OCI-LY7 (cell line): ENCODE data around the gene TIMM50. TPM values are rescaled to one million over a fixed set of nuclear protein-coding genes. Genes with fewer than 3 reads are reported as not detected.

Experiments
- BruUV-seq: library from RNA; stranded (reverse); fragments of 400-500 nt; replicated peaks from 2 replicates; lab custom pipeline; 2021; lab: Mats Ljungman, UMichigan
- CTCF ChIA-PET: fragments of 300-600 bp; sonication (Branson Sonifier 250); formaldehyde crosslinking; loops from one replicate; lab custom pipeline; 2022; ENCODE audit warnings: antibody characterized with exemption; ENCODE audit not compliant: unreplicated experiment; lab: Charles Lee
- POLR2A ChIA-PET: fragments of 300-600 bp; sonication (Branson Sonifier 250); formaldehyde crosslinking; loops from one replicate; lab custom pipeline; 2022; ENCODE audit warnings: antibody characterized with exemption; lab: Charles Lee
- DNase-seq: peaks from one replicate; pipeline ENCODE4 v3.0.0-alpha.2; 2015; ENCODE audit warnings: low spot score
- H2AFZ ChIP-seq: fragments of 200-600 bp; sonication (generic), shearing (Covaris generic); 2 replicates; pipeline ENCODE4 v1.6.1; 2014; ENCODE audit warnings: mild to moderate bottlenecking, antibody characterized with exemption, low read length, moderate library complexity
- H3K27ac ChIP-seq: fragments of 200-600 bp; sonication (generic); 2 replicates; pipeline ENCODE4 v1.5.1; 2014; ENCODE audit warnings: mixed run types, low read depth, mild to moderate bottlenecking, moderate library complexity, low read length, inconsistent platforms; ENCODE audit not compliant: poor library complexity, severe bottlenecking
- H3K36me3 ChIP-seq: fragments of 200-600 bp; sonication (generic); 2 replicates; pipeline ENCODE4 v1.6.1; 2014; ENCODE audit warnings: mild to moderate bottlenecking, antibody characterized with exemption, low read length, moderate library complexity, mixed read lengths; ENCODE audit not compliant: insufficient read depth
- H3K4me1 ChIP-seq: fragments of 200-600 bp; sonication (generic); 2 replicates; pipeline ENCODE4 v1.5.1; 2014; ENCODE audit warnings: mild to moderate bottlenecking, low read length; ENCODE audit not compliant: insufficient read depth, poor library complexity, severe bottlenecking
- H3K4me2 ChIP-seq: fragments of 200-600 bp; sonication (generic); 2 replicates; pipeline ENCODE4 v1.6.1; 2014; ENCODE audit warnings: mild to moderate bottlenecking, low read length
- H3K4me3 ChIP-seq: fragments of 200-600 bp; sonication (generic); 2 replicates; pipeline ENCODE4 v1.5.1; 2014; ENCODE audit warnings: mild to moderate bottlenecking, low read depth, low read length; ENCODE audit not compliant: poor library complexity, severe bottlenecking
- H3K79me2 ChIP-seq: fragments of 200-600 bp; sonication (generic); 2 replicates; pipeline ENCODE4 v1.6.1; 2016; ENCODE audit warnings: low read depth, mild to moderate bottlenecking, low read length, moderate library complexity, mixed read lengths; ENCODE audit not compliant: insufficient read depth
- H3K9me2 ChIP-seq: fragments of 200-600 bp; sonication (generic); 2 replicates; pipeline ENCODE4 v1.6.1; 2016; ENCODE audit warnings: mild to moderate bottlenecking, low read length, mixed read lengths; ENCODE audit not compliant: insufficient read depth
- H3K9me3 ChIP-seq: fragments of 200-600 bp; sonication (generic); 2 replicates; pipeline ENCODE4 v1.6.1; 2014; ENCODE audit warnings: mild to moderate bottlenecking, mixed run types, low read length, mixed read lengths
- H4K20me1 ChIP-seq: fragments of 200-600 bp; sonication (generic); 2 replicates; pipeline ENCODE4 v1.6.1; 2014; ENCODE audit warnings: mild to moderate bottlenecking, antibody characterized with exemption, low read length, moderate library complexity, mixed read lengths; ENCODE audit not compliant: insufficient read depth
- CTCF ChIP-seq: fragments of 200-600 bp; sonication (generic); conservative IDR thresholded peaks from 2 replicates; pipeline ENCODE4 v1.5.1; 2014; ENCODE audit warnings: mild to moderate bottlenecking, antibody characterized with exemption, low read length, moderate library complexity, mixed read lengths
- EZH2phosphoT487 ChIP-seq: fragments of 200-600 bp; sonication (generic); IDR thresholded peaks from 2 replicates; pipeline ENCODE4 v1.6.1; 2018; ENCODE audit warnings: low read depth, borderline replicate concordance, mild to moderate bottlenecking, mixed run types, antibody characterized with exemption, low read length, moderate library complexity, mixed read lengths
- intact Hi-C: fragments of 100-400 bp; cut with micrococcal nuclease; formaldehyde crosslinking; loops from one replicate; pipeline ENCODE4 v1.10.0; 2022; ENCODE audit not compliant: unreplicated experiment
- total RNA-seq, 2 experiments: library from RNA; depleted of rRNA in 1 of 2; stranded (reverse); fragments of >200 nt in 1 of 2; shearing (Covaris generic) in 1 of 2; gene quantifications; 2 replicates each; pipeline ENCODE4 v1.2.3, GENCODE V29; 2014 to 2022

Gene TIMM50
- total RNA-seq, 2 experiments from 2014 or later = 93.2 to 98.1 TPM

- DNase-seq = no peak
- Histone ChIP-seq H4K20me1 (no peaks in the 10 kb centered on the region), H3K9me2 (no peaks in the 10 kb centered on the region), H3K9me3 (no peaks in the 10 kb centered on the region), H3K27ac (no peak overlapping the region), H3K4me2 (no peak overlapping the region), H3K36me3 (no peaks in the 10 kb centered on the region), H3K79me2 (no peaks in the 10 kb centered on the region), H2AFZ (no peak overlapping the region), H3K4me3 (no peak overlapping the region), H3K4me1 (peaks cover 14% of the 10 kb centered on the region)
- BruUV-seq = no TSS peak
- CTCF ChIA-PET = no interaction called here
- intact Hi-C loops = no loop called here
- POLR2A ChIA-PET = no interaction called here
- TF ChIP-seq EZH2phosphoT487 = no peak
- TF ChIP-seq CTCF = no peak
These were observed 36.8 kb downstream of the TIMM50 start for GRCh38 chr19:39517432-39517831.

- Histone ChIP-seq H3K4me1 (peaks cover 14% of the 10 kb centered on the region), H3K4me3 (no peak overlapping the region), H2AFZ (no peak overlapping the region), H3K36me3 (no peaks in the 10 kb centered on the region), H3K27ac (no peak overlapping the region), H3K79me2 (no peaks in the 10 kb centered on the region), H3K9me3 (no peaks in the 10 kb centered on the region), H3K9me2 (no peaks in the 10 kb centered on the region), H4K20me1 (no peaks in the 10 kb centered on the region), H3K4me2 (no peak overlapping the region)
- CTCF ChIA-PET = no interaction called here
- POLR2A ChIA-PET = interaction anchor here (0.8 to 1.2 kb wide), 2 partner anchors 9 to 72 kb away, joined by 3 to 4 read pairs; no protein-coding TSS in a partner anchor
- intact Hi-C loops = no loop called here
- no peak for TF ChIP-seq CTCF
- no peak for TF ChIP-seq EZH2phosphoT487
- BruUV-seq = no TSS peak
- DNase-seq = no peak
These were observed 37.8 kb downstream of the TIMM50 start for GRCh38 chr19:39518458-39518857.

GRCh38 chr19:39518975-39519374 lies 38.3 kb downstream of the TIMM50 start:
- H3K4me1 ChIP-seq = peaks cover 14% of the 10 kb centered on the region
- DNase-seq = no peak
- CTCF ChIA-PET = no interaction called here
- POLR2A ChIA-PET = interaction anchor here (0.8 to 1.2 kb wide), 2 partner anchors 10 to 73 kb away, joined by 3 to 4 read pairs; no protein-coding TSS in a partner anchor
- intact Hi-C loops = no loop called here
- no TSS peak for BruUV-seq
- no peaks in the 10 kb centered on the region for H3K79me2 ChIP-seq
- no peak overlapping the region for H3K4me3 ChIP-seq
- H3K4me2 ChIP-seq = no peak overlapping the region; the same call in 1 of the 2 replicates
- no peak for TF ChIP-seq EZH2phosphoT487
- TF ChIP-seq CTCF = no peak
- H2AFZ ChIP-seq = no peak overlapping the region
- H3K9me2 ChIP-seq = no peaks in the 10 kb centered on the region
- no peaks in the 10 kb centered on the region for H3K9me3 ChIP-seq
- no peaks in the 10 kb centered on the region for H3K36me3 ChIP-seq
- no peaks in the 10 kb centered on the region for H4K20me1 ChIP-seq
- no peak overlapping the region for H3K27ac ChIP-seq
